Skeletal muscle cell (primary cell): ENCODE data around the gene SPATA1.
A peak's percentile ranks its signal among the peaks of the same experiment; 100 is the strongest.
"Not testable (repeated sequence)": the region's sequence is repeated elsewhere in the genome, so short reads cannot be mapped to it uniquely, and the experiment has no call there.

Source experiments
- DNase-seq: peaks from one replicate; pipeline ENCODE4 v3.0.0-alpha.2; 2010; ENCODE audit warnings: low read depth
- H3K4me3 ChIP-seq: 2 replicates; pipeline ENCODE4 v1.5.1; 2011; ENCODE audit warnings: low read depth, mild to moderate bottlenecking, control low read depth, low read length, moderate library complexity

The SPATA1 gene

DNA sequence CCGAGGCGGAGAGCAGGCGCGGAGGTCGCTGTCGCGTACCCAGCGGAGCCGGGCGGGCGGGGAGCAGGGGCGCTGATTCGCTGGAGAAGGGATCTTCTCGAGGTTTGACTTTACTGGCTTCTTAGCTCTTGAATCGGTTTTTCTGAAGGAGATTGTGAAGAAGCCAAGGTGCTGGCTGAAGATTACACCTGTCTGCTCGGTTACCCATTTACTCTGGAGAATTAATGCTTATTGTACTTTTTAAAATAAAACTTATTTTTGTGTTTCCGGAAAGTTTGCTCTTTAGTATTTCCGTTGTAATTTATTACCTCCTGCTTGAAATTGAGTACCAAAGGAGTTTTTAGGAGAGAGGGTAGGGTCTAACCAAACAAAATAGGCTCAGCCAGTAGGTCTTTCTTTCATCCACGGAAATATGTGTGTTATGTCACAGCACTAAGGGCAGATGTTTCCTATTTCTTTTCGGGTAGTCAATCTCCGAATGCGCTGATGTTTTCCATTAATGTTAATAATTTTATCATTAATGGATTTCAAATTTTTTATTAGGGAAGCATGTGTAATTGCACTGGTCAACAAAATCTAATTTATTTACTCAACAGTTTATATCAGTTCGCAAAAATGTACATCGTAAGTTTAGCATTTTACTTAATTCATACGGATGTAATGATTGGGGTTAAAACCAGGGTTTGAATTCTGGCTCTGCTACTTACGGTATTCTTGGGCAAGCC is 705 bp downstream of the SPATA1 start:
- peak overlapping the region; percentile 79 for H3K4me3 ChIP-seq
- no peak for DNase-seq

DNA sequence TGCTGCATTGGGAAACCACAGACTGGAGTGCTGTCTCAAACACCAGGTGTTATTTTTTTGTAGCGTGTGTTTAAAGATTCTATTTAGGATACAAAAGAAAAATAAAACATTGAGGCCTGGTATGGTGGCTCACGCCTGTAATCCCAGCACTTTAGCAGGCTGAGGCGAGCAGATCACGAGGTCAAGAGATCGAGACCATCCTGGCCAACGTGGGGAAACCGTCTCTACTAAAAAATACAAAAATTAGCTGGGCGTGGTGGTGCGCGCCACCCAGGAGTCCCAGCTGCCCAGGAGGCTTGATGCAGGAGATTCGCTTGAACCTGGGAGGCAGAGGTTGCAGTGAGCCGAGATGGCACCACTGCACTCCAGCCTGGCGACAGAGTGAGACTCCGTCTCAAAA is 1.7 kb downstream of the SPATA1 start:
- H3K4me3 ChIP-seq, DNase-seq: not testable (repeated sequence)

DNA sequence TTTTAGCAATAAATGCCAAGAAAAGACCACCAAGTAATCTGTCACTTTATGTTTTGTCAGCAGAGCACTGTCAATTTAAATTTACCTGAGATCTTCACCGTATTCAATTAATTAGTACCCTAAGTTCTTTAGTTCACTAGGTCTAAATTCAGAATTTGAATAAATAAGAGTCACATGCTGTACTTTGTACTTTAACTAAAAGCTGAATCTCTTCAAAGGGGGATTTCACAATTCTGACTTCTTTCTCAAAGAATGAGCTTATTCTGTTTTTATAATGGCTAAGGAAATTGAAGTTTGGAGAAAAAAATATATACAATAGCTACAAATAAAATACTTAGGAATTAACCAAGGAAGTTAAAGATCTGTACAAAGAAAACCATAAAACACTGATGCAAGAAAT is 2.3 kb downstream of the SPATA1 start:
- no peak for DNase-seq

DNA sequence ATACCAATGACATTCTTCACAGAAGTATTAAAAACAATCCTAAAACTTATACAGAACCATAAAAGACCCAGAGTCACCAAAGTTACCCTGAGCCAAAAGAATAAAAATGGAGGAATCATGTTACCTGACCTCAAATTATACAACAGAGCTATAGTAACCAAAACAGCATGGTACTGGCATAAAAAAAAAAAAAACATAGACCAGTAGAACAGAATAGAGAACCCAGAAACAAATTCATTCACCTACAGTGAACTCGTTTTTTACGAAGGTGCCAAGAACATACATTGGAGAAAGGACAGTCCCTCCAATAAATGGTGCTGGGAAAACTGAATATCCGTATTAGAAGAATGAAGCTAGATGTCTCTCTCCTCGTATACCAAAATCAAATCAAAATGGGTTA is 2.8 kb downstream of the SPATA1 start:
- DNase-seq = no peak
- no peak overlapping the region for H3K4me3 ChIP-seq

More for the DNA sequence above, 2.3 kb downstream of the SPATA1 start:
- H3K4me3 ChIP-seq = no peak overlapping the region

DNA sequence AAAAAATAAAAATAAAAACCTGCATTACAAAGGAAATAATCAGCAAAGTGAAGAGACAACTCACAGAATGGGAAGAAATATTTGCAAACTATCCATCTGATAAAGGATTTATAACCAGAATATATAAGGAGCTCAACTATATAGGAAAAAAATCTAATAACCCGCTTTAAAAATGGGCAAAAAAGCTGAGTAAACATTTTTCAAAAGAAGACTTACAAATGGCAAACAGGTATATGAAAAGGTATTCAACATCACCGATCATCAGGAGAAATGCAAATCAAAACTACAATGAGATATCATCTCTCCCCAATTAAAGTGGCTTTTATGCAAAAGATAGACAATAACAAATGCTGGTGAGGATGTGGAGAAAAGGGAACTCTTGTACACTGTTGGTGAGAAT is 4.0 kb downstream of the SPATA1 start:
- no peak for DNase-seq
- H3K4me3 ChIP-seq = no peak overlapping the region

DNA sequence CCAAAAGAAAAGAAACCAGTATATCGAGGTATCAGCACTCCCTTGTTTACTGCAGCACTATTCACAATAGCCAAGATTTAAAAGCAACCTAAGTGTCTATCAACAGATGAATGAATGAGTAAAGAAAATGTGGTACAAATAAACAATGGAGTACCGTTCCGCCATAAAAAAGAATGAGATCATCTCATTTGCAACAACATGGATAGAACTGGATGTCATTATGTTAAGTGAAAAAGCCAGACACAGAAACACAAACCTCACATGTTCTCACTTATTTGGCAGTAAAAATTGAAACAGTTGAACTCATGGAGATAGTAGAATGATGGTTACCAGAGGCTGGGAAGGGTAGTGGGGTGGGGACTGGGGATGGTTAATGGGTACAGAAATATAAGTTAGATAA is 4.5 kb downstream of the SPATA1 start:
- no peak for DNase-seq
- no peak overlapping the region for H3K4me3 ChIP-seq

DNA sequence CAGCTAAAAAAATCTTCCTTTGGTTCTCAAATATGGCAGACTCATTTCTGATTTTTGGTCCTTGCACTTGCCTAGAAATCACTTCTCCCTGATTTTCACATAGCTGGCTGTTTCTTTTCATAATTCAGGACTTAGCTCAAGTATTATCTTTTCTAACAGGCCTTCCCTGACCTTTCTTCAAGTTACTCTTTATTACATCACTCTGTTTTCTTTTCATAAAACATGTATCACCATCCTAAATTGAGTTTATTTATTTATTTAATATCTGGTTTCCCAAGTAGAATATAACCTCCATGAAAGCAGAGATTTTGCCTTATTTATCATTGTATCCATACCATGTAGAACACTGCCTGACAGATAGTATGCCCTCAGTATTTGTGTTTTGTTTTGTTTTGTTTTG is 18.4 kb downstream of the SPATA1 start:
- no peak for DNase-seq
- no peak overlapping the region for H3K4me3 ChIP-seq

DNA sequence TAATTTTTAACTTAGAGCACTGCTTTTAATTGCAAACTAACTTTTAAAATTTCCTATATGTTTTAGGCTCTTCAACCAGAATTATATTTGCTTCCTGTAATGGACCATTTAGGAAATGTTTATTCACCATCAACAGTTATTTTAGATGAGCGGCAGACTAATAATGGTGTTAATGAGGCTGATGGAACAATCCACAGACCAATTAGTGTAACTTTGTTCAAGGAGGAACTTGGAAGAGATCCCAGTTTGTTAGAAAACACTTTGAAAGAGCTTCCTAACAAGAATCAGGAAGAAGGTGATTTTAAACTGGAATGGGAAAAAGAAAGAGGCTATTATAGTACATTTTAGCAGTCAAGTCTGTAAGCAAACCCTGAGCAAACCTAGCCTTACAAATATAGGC is 19.6 kb downstream of the SPATA1 start:
- no peak overlapping the region for H3K4me3 ChIP-seq
- no peak for DNase-seq

DNA sequence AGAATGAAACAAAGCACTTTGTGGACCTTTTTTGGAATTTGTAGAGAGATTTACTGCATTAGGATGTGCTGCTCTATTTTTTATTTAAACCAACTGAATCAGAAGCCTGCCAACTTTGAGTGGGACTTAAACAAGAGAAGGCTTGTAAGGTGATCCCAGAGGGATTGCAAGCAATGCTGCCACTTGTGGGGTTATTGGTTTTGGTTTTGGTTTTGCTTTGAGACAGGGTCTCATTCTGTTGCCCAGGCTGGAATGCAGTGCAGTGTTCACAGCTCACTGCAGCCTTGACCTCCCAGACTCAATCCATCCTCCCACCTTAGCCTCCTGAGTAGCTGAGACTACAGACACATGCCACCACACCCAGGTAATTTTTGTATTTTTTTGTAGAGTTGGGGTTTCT is 32.4 kb downstream of the SPATA1 start:
- no peak overlapping the region for H3K4me3 ChIP-seq
- DNase-seq = no peak

DNA sequence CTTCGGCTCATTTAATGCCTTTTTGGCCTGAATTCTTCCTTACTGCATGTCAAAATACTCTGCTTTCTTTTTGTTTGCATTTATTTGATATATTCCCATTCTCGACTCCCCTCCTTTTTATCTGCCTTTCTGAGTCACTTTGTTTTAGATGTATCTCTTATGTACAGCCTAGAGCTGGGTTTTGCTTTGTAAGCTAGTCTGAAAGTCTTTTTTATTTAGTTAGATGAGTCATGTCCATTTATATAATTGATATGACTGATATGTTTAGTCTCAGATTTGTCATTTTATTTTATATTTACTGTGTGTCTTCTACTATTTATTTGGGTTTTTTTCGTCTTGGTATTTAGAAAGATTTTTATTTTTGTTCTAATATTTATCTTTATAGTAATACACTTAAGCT is 33.8 kb downstream of the SPATA1 start:
- no peak for DNase-seq
- H3K4me3 ChIP-seq = no peak overlapping the region

DNA sequence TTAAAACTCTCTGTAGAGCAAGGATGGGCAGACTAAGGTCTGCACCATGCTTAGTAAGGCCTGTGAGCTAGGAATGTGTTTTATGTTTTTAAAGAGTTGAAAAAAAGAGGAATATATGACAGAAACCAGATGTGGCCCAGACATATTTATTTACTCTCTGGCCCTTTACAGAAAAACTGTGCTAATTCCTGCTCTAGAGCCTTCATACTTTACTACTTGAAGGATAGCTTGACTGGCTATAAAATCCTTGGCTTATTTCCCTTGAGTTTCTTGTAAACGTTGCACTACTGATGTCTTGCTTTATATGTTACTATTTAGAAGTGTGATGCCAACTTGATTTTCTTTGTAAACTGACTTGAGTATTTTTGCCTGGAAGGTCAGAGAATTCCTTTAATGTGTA is 34.6 kb downstream of the SPATA1 start:
- DNase-seq = no peak
- H3K4me3 ChIP-seq = no peak overlapping the region

DNA sequence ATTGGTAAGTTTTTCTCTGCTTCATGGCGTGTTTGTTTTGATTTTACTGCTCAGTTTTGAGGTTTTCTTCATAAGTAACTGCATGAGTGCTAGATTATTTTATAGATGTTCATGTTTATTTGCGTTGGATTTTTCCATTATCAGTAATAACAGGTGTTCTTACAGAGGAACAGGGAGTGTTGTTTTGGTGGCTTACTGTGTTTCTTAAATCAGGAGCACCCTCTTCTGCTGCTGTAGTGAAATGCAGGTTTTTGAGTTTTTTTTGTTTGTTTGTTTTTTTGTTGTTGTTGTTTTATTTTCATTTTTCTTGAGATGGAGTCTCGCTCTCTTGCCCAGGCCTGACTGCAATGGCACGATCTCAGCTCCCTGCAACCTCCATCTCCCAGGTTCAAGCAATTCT is 35.5 kb downstream of the SPATA1 start:
- no peak for DNase-seq
- H3K4me3 ChIP-seq = no peak overlapping the region

DNA sequence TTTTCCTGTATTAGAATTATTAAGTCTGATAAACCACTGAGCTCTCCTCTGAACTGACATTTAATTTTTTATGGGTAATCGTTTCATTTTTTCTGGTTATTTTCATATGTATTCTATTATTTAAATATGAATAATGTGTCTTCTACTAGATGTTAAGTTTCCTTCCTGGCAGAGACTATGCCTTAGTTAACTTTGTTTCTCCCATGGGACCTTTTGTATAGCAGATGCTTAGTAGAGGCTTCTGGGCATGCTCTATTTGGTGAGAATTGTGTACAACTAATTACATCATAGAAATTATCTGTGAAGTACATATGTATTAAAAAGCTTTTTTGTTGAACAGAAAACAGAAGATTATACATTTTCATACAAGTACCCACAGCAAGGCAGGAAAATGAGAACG is 44.6 kb downstream of the SPATA1 start:
- no peak overlapping the region for H3K4me3 ChIP-seq
- DNase-seq = no peak

DNA sequence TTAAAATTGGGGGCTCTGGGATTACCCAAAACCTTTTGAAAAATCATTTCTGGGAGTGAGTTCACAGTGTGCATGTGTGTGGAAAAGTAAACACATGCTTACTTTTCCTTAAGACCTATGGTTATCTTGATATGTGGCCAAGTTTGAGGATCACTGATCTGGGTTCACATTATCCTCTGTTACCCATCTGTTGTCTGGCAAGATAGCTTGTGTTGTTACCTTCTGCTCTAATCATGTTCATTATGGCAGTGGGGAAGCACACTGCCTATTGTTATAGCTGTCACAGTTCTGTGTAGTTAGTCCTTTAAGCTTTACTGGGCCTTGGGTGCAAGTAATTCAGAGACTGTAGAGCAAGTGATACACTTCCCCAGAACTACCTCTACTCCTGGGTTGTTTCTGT is 63.0 kb downstream of the SPATA1 start:
- no peak for DNase-seq
- H3K4me3 ChIP-seq = no peak overlapping the region

DNA sequence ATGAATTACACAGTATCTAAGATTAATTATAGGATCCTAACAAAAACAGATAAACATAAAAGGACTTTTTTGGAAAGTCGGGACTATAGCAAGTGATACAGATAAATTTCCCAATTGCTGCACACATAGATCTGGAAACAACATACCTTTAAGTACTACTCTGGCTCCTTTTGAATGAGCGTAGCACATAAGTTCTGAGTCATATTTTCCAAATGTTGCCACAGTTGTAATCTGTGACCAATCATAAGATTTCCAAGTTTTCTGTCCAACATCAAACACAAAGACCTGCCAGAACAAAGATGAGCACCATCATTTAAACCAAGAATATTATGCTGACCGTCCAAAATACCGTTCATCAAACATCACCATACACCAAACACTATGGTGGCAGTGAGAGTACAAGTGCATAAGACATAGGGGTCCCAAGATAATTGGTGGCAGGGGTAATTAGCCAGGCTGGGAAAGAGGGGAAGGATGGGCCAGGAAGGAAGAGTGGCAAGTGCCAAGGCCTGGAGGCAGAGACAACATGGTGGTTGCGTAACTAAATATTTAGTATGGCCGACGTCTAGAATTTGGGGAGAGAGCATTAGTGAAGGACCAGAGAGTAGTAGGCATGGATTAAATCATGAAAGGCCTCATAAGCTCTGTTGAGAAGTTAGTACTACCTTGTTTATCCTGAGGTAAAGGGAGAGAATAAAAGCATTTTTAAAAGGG is 64.4 kb downstream of the SPATA1 start:
- no peak for DNase-seq
- no peak overlapping the region for H3K4me3 ChIP-seq

DNA sequence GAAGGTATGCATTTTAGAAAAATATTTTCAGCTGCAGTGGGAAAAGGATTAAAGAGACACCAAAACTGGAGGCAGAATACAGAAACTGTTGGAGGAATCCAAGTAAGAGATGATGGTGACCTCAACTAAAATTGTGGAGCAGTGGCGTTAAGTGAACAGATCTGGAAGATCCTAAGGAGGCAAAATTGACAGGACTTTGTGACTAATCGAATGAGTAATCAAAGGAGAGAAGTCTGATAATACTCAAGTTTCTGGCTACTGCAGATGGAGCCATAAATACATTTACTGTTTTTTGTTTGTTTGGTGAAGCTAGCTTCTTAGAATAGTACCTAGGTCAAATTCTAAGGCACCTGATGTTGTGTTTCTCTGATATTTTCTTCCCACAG is 65.0 kb downstream of the SPATA1 start:
- no peak overlapping the region for H3K4me3 ChIP-seq
- DNase-seq = no peak

DNA sequence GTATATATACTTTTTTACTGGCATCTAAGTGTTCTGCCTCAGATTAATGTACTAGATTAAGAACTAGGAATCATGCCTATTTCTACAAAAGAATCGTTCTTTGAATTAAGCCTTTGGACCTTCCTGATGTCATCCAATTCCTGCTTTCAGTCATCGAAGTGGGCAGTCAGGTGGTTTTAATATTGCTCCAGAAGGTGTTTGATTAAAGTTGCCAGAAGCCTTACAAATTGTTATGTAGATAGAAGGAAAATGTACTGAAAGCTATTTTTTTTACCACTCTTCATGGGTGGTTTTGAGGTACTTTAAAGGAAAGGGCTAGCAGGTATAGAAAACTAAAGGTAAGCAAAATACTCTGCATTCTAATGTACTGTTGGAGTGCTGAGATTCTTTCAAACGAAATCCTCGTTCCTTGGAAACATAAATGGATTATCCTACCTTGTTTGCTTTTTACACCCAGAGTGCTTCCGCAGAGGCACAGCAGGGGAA is 67.3 kb downstream of the SPATA1 start:
- no peak for DNase-seq
- H3K4me3 ChIP-seq = peak overlapping the region; percentile 70

DNA sequence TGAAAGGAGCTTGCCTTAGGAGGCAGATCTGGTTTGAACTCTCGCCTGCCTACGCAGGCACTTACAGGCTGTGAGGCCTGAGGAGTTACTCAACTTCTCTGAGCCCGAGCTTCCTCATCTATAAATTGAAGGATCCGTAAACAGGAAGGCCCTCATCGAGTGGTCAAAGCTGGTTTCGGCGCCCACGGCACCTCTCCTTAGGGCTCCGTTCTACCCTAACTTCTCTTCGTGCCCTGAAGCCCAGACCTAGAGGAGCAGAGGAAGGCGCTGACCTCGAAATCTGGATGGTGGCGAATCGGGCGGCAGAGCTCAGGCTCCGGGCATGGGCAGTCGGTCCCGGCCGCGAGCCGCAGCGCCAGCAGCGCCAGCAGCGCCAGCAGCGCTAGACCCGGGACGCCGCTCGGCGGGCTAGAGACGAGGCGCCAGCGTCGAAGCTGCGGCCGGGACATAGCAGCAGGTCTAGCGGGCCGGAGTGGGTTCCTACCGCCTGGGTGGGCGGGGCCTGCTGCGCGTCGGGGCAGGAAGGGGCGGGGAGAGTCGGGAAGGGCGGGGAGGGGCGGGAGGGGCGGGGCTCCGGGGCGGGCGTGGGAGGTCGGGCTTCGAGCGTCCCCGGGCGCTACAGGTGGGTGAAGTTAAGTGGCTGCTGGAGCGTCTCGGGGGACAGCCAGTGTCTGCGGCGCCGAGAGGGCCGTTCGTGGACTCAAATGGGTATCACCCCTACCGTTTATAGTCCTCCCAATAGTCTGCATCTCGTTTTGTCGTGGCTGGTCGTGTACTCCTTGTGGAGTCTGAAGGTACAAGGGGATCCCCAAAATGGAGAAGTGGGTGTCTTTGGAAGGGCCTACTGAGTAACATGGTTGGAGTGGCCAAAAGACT is 68.0 kb downstream of the SPATA1 start, which contains the start of gene CTBS:
TSS of gene CTBS (minus strand) at position 474 of the 876 bp plus-strand sequence. CDS start at position 449, 25 bp downstream.
- peak within 1 kb of the TSS; percentile 70 for H3K4me3 ChIP-seq
- DNase-seq = peak; percentile 66

DNA sequence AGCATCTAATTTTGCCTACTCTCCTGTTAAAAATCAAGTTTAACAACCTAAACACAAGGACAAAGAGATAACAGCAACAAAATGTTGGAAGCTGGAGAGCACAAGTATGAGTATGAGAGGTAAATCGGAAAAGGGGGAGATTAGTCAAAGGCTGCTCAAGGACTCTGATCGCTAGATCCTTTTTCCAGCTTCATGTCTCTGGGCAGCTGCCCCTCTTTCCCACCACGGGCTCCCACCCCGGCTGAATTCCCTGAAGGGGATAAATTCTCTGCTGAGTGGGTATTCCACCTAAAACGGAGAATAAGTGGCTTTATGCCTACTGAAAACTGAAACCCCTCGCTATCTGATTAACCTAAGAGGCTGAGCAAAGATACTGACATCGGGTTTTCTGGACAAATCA is 68.8 kb downstream of the SPATA1 start:
- DNase-seq = no peak
- peak overlapping the region; percentile 70 for H3K4me3 ChIP-seq

DNA sequence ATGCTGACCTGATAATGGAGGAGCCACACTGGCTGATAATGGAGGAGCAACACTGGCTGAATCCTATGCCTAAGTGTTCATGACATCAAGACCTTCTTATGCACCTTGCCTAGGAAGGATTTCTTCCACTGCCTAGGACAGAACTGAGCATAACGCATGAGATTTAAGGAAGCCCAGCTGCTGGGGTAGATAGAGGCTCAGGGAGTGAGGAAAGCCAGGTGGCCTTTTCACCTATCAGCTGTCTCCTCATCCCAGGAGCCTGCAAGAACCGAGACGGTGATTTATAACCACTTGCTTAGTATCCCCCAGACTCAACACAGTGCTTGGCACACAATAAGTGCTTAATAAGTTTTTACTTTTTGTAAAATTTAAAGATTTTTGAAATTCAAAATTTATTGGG is 75.5 kb downstream of the SPATA1 start:
- no peak for DNase-seq
- H3K4me3 ChIP-seq = no peak overlapping the region
